B cell (primary cell): ENCODE data around the gene AGPAT1. TPM values are rescaled to one million over a fixed set of nuclear protein-coding genes. Genes with fewer than 3 reads are reported as not detected.

Source experiments
- ATAC-seq: fragments of 200-7000 bp; cut with Tn5 transposase; one replicate; pipeline ENCODE4 v1.10.0; 2021; ENCODE audit warnings: low read depth, mild to moderate bottlenecking, moderate number of reproducible peaks, moderate library complexity
- CTCF ChIA-PET: fragments of 350-600 bp; sonication (Branson Sonifier 250); formaldehyde crosslinking; loops from one replicate; lab custom pipeline; 2021; ENCODE audit warnings: antibody characterized with exemption, inconsistent platforms; lab: Charles Lee
- POLR2A ChIA-PET: fragments of 350-600 bp; sonication (Branson Sonifier 250); formaldehyde crosslinking; loops from one replicate; lab custom pipeline; 2021; ENCODE audit warnings: antibody characterized with exemption; lab: Charles Lee
- DNase-seq: peaks from one replicate; pipeline ENCODE4 v3.0.0; 2013
- H2AFZ ChIP-seq: 2 replicates; pipeline ENCODE4 v1.6.1; 2012; ENCODE audit warnings: mild to moderate bottlenecking, low read depth, low read length; ENCODE audit not compliant: insufficient read depth, poor library complexity, severe bottlenecking
- H3K27ac ChIP-seq, 2 donors: 1 replicate in 1 of 2; 2 replicates in 1 of 2; pipeline ENCODE4 v1.5.1; 2012 to 2013; ENCODE audit warnings: low read length in 2 of 2, mild to moderate bottlenecking in 2 of 2, moderate library complexity in 1 of 2
- H3K27me3 ChIP-seq, 4 experiments: fragments of 200-600 bp in 1 of 4; sonication (generic) in 1 of 4; replicated peaks in 1 of 4; 1 replicate in 2 of 4; 2 replicates in 2 of 4; pipeline versions ENCODE4 v1.6.1 to v1.7.0; 2013 to 2016; ENCODE audit warnings: low read length in 3 of 4, mild to moderate bottlenecking in 2 of 4, mixed read lengths in 1 of 4, moderate library complexity in 1 of 4; ENCODE audit not compliant: insufficient read depth in 4 of 4, control insufficient read depth in 3 of 4; ENCODE audit errors: control extremely low read depth in 1 of 4
- H3K36me3 ChIP-seq, 2 experiments: replicated peaks in 1 of 2; 1 replicate in 1 of 2; 2 replicates in 1 of 2; pipeline versions ENCODE4 v1.6.1 to v1.7.1; 2013; ENCODE audit warnings: low read length in 1 of 2; ENCODE audit not compliant: insufficient read depth in 2 of 2, control insufficient read depth in 1 of 2; ENCODE audit errors: control extremely low read depth in 1 of 2, extremely low read depth in 1 of 2
- H3K4me1 ChIP-seq, 2 donors: fragments of 200-600 bp in 1 of 2; sonication (generic) in 1 of 2; 1 replicate in 1 of 2; 2 replicates in 1 of 2; pipeline versions ENCODE4 v1.5.1 to v1.6.1; 2013 to 2017; ENCODE audit warnings: low read length in 2 of 2; ENCODE audit not compliant: control insufficient read depth in 2 of 2, insufficient read depth in 2 of 2
- H3K4me2 ChIP-seq: replicated peaks from 2 replicates; pipeline ENCODE3; 2012; ENCODE audit warnings: mild to moderate bottlenecking, low read depth, low read length; ENCODE audit not compliant: poor library complexity, severe bottlenecking
- H3K4me3 ChIP-seq, 5 experiments: fragments of 200-600 bp in 1 of 5; sonication (generic) in 1 of 5; 1 replicate in 3 of 5; 2 replicates in 2 of 5; pipeline versions ENCODE4 v1.5.1 to v1.7.0; 2011 to 2016; ENCODE audit warnings: low read length in 4 of 5, mild to moderate bottlenecking in 4 of 5, low read depth in 2 of 5, control low read depth in 1 of 5, moderate library complexity in 1 of 5; ENCODE audit not compliant: insufficient read depth in 1 of 5; ENCODE audit errors: control extremely low read depth in 1 of 5, extremely low read depth in 1 of 5
- H3K79me2 ChIP-seq: fragments of 200-600 bp; sonication (generic); one replicate; pipeline ENCODE4 v1.6.0; 2016; ENCODE audit warnings: low read length; ENCODE audit not compliant: control insufficient read depth, insufficient read depth
- H3K9ac ChIP-seq: fragments of 200-600 bp; sonication (generic); 2 replicates; pipeline ENCODE4 v1.6.1; 2017; ENCODE audit warnings: mild to moderate bottlenecking, low read length, moderate library complexity
- H3K9me3 ChIP-seq, 3 donors: one replicate each; pipeline versions ENCODE4 v1.6.1 to v1.7.1; 2013; ENCODE audit warnings: low read length in 2 of 3; ENCODE audit not compliant: control insufficient read depth in 2 of 3, insufficient read depth in 1 of 3; ENCODE audit errors: control extremely low read depth in 1 of 3
- H4K20me1 ChIP-seq: 2 replicates; pipeline ENCODE4 v1.6.0; 2012; ENCODE audit warnings: mild to moderate bottlenecking, low read length; ENCODE audit not compliant: insufficient read depth, control insufficient read depth, poor library complexity, severe bottlenecking
- H3K27ac Mint-ChIP-seq: one replicate; pipeline ENCODE4 v1.8.0; 2021; ENCODE audit warnings: mixed read lengths
- H3K27me3 Mint-ChIP-seq: one replicate; pipeline ENCODE4 v1.8.0; 2021; ENCODE audit warnings: mixed read lengths
- H3K4me1 Mint-ChIP-seq: one replicate; pipeline ENCODE4 v1.8.0; 2021; ENCODE audit warnings: mixed read lengths
- H3K4me3 Mint-ChIP-seq: one replicate; pipeline ENCODE4 v1.8.0; 2021; ENCODE audit warnings: mixed read lengths
- H3K9me3 Mint-ChIP-seq: one replicate; pipeline ENCODE4 v1.8.0; 2022; ENCODE audit warnings: mixed read lengths; ENCODE audit not compliant: insufficient read depth
- EZH2 ChIP-seq: IDR thresholded peaks from 2 replicates; pipeline ENCODE4 v1.6.1; 2012; ENCODE audit warnings: borderline replicate concordance, low read depth, mild to moderate bottlenecking, moderate library complexity, low read length; ENCODE audit not compliant: insufficient read depth, poor library complexity, severe bottlenecking
- WGBS: methylation state at CpG from one replicate; pipeline ENCODE4 v1.1.5; 2013; ENCODE audit warnings: missing lambda C conversion rate; ENCODE audit not compliant: insufficient coverage; 5-methylcytosine and 5-hydroxymethylcytosine counted together
- intact Hi-C: fragments of 100-400 bp; cut with micrococcal nuclease; formaldehyde crosslinking; loops from one replicate; pipeline ENCODE4 v1.10.0; 2022
- polyA plus RNA-seq: library from polyadenylated mRNA; depleted of rRNA; stranded (reverse); fragments of >200 nt; gene quantifications from 2 replicates; pipeline ENCODE4 v1.2.3, GENCODE V29; 2012
- total RNA-seq, 2 donors: library from RNA; stranded (reverse); fragments of 120-200 nt in 1 of 2; gene quantifications; 1 replicate in 1 of 2; 2 replicates in 1 of 2; pipeline versions ENCODE4 v1.2.3 to v1.2.4, GENCODE V29; 2013 to 2022
- TF ChIP-seq, protein P1 (sequence below): fragments of 200-600 bp; IDR thresholded peaks from one replicate; pipeline ENCODE4 v1.8.0; 2022; ENCODE audit warnings: antibody characterized with exemption, mild to moderate bottlenecking

The AGPAT1 gene
- total and polyA plus RNA-seq, 2 donors (not counting 1 experiment from before 2014, with no cell fraction given): 29.8 to 37.1 TPM

- no peaks in the 10 kb centered on the region for H4K20me1 ChIP-seq
- no peaks in the 10 kb centered on the region for H3K9me3 ChIP-seq
- WGBS: 89% methylated on average over 3 of the region's 3 CpGs
- CTCF ChIA-PET: interaction anchor here (1.0 kb wide), 1 partner anchor 12 kb away, joined by 3 read pairs; no protein-coding TSS in a partner anchor
- no peak overlapping the region for H3K27ac ChIP-seq
- intact Hi-C loops: no loop called here
- Mint-ChIP-seq H3K4me1 (peaks cover 52% of the 10 kb centered on the region), H3K27ac (no peak overlapping the region), H3K4me3 (no peak overlapping the region), H3K27me3 (no peaks in the 10 kb centered on the region), H3K9me3 (no peaks in the 10 kb centered on the region)
- peaks cover 36% of the 10 kb centered on the region for H3K79me2 ChIP-seq
- POLR2A ChIA-PET: no interaction called here
- H3K27me3 ChIP-seq: no peaks in the 10 kb centered on the region
- H2AFZ ChIP-seq: no peak overlapping the region
- no peak for ATAC-seq
- TF ChIP-seq, protein P1, sequence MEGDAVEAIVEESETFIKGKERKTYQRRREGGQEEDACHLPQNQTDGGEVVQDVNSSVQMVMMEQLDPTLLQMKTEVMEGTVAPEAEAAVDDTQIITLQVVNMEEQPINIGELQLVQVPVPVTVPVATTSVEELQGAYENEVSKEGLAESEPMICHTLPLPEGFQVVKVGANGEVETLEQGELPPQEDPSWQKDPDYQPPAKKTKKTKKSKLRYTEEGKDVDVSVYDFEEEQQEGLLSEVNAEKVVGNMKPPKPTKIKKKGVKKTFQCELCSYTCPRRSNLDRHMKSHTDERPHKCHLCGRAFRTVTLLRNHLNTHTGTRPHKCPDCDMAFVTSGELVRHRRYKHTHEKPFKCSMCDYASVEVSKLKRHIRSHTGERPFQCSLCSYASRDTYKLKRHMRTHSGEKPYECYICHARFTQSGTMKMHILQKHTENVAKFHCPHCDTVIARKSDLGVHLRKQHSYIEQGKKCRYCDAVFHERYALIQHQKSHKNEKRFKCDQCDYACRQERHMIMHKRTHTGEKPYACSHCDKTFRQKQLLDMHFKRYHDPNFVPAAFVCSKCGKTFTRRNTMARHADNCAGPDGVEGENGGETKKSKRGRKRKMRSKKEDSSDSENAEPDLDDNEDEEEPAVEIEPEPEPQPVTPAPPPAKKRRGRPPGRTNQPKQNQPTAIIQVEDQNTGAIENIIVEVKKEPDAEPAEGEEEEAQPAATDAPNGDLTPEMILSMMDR: no peak
- TF ChIP-seq EZH2: no peak
- no peak overlapping the region for H3K9ac ChIP-seq
- peak; percentile 7 for DNase-seq
- H3K4me3 ChIP-seq: no peak overlapping the region
- H3K4me1 ChIP-seq: peaks cover 22 to 27% of the 10 kb centered on the region in 2 donors
- no peak overlapping the region for H3K4me2 ChIP-seq
- peaks cover 0 to 62% of the 10 kb centered on the region in 2 experiments for H3K36me3 ChIP-seq
Measured at GRCh38 chr6:32183030-32183429, 7.1 kb upstream of the AGPAT1 start.

GRCh38 chr6:32182555-32182981 lies 6.7 kb upstream of the AGPAT1 start:
- H2AFZ ChIP-seq: no peak overlapping the region
- no peak overlapping the region for H3K9ac ChIP-seq
- WGBS: 98% methylated on average over 7 of the region's 10 CpGs
- H3K36me3 ChIP-seq: peaks cover 0 to 57% of the 10 kb centered on the region in 2 experiments
- no peaks in the 10 kb centered on the region for H3K9me3 ChIP-seq
- intact Hi-C loops: no loop called here
- no peak for DNase-seq
- no peak overlapping the region for H3K4me2 ChIP-seq
- H3K9me3 Mint-ChIP-seq: no peaks in the 10 kb centered on the region
- no peak for TF ChIP-seq EZH2
- TF ChIP-seq, protein P1: no peak
- no peak for ATAC-seq
- H4K20me1 ChIP-seq: no peaks in the 10 kb centered on the region
- H3K4me1 ChIP-seq: peaks cover 17 to 24% of the 10 kb centered on the region in 2 donors
- H3K27me3 ChIP-seq: no peaks in the 10 kb centered on the region
- ChIA-PET CTCF (interaction anchor here (1.0 kb wide), 1 partner anchor 12 kb away, joined by 3 read pairs; no protein-coding TSS in a partner anchor), POLR2A (interaction anchor here (1.2 kb wide), 1 partner anchor 8 kb away, joined by 4 read pairs; the partner anchor contains the start of gene PBX2)
- no peak overlapping the region for H3K4me3 ChIP-seq
- no peaks in the 10 kb centered on the region for H3K27me3 Mint-ChIP-seq
- H3K27ac ChIP-seq: no peak overlapping the region
- peaks cover 52% of the 10 kb centered on the region for H3K4me1 Mint-ChIP-seq
- H3K79me2 ChIP-seq: peaks cover 32% of the 10 kb centered on the region
- H3K27ac Mint-ChIP-seq: peak overlapping the region; percentile 41
- no peak overlapping the region for H3K4me3 Mint-ChIP-seq
